Activated CD8-positive, alpha-beta memory T cell treated with anti-CD3 and anti-CD28 coated beads for 4 hours (primary cell): ENCODE measurements around the gene PAFAH1B1.
"Not testable (repeated sequence)": the region's sequence is repeated elsewhere in the genome, so short reads cannot be mapped to it uniquely, and the experiment has no call there.

ENCODE experiments used
- DNase-seq, 2 donors: peaks; one replicate each; pipeline ENCODE4 v3.0.0-alpha.2; 2020; ENCODE audit warnings: low read depth in 2 of 2

Gene PAFAH1B1

GRCh38 chr17:2635675-2636074 is 42.2 kb downstream of the PAFAH1B1 start:
- no peak for DNase-seq

- DNase-seq: no peak
Observed at GRCh38 chr17:2636169-2636930, 42.9 kb downstream of the PAFAH1B1 start.

GRCh38 chr17:2637422-2637821 is 44.0 kb downstream of the PAFAH1B1 start:
- DNase-seq: no peak

DNA sequence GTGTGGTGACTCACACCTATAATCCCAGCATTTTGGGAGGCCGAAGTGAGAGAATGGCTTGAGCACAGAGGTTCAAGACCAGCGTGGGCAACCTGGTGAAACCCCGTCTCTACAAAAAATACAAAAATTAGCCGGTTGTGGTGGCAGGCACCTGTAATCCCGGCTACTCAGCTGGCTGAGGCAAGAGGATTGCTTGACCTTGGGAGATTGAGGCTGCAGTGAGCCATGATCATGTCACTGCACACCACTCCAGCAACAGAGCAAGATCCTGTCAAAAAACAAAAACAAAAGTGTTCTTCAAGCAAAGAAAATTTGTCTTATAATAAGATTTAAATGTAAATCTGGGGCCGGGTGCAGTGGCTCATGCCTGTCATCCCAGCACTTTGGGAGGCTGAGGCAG is 51.5 kb downstream of the PAFAH1B1 start:
- no peak for DNase-seq

GRCh38 chr17:2647957-2648356 is 54.5 kb downstream of the PAFAH1B1 start:
- no peak for DNase-seq

DNA sequence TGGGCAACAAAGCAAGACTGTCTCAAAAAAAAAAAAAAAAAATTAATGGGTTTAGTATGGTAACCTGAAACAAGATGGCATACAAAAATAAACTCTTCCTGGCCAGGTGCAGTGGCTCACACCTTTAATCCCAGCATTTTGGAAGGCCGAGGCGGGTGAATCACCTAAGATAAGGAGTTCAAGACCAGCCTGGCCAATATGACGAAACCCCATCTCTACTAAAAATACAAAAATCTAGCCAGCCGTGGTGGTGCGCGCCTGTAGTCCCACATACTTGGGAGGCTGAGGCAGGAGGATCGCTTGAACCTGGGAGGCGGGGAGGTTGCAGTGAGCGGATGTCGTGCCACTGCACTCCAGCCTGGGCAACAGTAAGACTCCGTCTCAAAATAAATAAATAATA is 55.7 kb downstream of the PAFAH1B1 start:
- no peak for DNase-seq

DNA sequence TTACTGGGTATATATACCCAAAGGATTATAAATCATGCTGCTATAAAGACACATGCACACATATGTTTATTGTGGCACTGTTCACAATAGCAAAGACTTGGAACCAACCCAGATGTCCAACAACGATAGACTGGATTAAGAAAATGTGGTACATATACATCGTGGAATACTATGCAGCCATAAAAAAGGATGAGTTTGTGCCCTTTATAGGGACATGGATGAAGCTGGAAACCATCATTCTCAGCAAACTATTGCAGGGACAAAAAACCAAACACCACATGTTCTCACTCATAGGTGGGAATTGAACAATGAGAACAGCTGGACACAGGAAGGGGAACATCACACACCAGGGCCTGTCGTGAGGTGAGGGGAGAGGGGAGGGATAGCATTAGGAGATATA is 59.5 kb downstream of the PAFAH1B1 start:
- not testable (repeated sequence) for DNase-seq

GRCh38 chr17:2655546-2655945 is 62.1 kb downstream of the PAFAH1B1 start:
- DNase-seq: no peak

GRCh38 chr17:2656283-2656682 is 62.8 kb downstream of the PAFAH1B1 start:
- no peak for DNase-seq

DNA sequence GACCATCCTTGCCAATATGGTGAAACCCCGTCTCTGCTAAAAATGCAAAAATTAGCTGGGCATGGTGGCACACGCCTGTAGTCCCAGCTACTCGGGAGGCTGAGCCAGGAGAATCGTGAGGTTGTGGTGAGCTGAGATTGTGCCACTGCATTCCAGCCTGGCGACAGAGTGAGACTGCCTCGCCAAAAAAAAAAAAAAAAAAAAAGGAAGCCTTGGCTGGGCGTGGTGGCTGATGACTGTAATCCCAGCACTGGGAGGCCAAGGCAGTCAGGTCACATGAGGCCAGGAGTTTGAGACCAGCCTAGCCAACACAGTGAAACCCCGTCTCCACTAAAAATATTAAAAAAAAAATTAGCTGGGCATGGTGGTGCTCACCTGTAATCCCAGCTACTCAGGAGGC is 65.9 kb downstream of the PAFAH1B1 start:
- not testable (repeated sequence) for DNase-seq

DNA sequence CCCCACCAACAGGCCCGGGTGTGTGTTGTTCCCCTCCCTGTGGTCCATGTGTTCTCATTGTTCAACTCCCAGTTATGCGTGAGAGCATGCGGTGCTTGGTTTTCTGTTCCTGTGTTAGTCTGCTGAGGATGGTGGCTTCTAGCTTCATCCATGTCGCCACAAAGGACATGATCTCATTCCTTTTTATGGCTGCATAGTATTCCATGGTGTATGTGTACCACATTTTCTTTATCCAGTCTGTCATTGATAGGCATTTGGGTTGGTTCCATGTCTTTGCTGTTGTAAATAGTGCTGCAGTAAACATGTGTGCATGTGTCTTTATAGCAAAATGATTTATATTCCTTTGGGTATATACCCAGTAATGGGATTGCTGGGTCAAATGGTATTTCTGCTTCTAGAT is 67.0 kb downstream of the PAFAH1B1 start:
- DNase-seq: not testable (repeated sequence)

DNA sequence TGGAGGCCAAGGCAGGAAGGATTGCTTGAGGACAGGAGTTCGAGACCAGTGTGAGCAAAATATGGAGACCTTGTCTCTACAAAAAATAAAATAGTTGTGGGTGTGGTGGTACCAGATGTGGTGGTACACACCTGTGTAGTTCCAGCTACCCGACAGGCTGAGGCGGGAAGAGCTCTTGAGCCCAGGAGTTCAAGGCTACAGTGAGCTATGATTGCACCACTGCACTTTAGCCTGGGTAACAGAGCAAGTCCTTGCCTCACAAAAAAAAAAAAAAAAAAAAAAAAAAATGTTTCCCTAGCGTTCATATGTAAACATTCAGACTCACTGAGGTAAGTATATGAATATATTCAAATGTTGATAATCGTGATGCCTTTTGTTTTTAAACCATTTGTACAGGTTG is 78.6 kb downstream of the PAFAH1B1 start:
- DNase-seq: no peak

DNA sequence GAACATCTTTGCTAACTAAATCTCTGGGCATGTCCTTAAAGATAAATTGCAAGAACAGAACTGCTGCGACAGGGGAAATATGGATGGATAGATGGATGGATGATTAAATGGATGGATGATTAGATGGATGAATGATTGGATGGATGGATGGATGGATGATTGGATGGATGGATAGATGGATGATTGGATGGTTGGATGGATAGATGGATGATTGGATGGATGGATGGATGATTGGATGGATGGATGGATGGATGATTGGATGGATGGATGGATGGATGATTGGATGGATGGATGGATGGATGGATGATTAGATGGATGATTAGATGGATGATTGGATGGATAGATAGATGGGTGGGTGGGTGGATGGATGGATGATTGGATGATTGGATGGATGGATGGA is 85.8 kb downstream of the PAFAH1B1 start:
- DNase-seq: not testable (repeated sequence)

DNA sequence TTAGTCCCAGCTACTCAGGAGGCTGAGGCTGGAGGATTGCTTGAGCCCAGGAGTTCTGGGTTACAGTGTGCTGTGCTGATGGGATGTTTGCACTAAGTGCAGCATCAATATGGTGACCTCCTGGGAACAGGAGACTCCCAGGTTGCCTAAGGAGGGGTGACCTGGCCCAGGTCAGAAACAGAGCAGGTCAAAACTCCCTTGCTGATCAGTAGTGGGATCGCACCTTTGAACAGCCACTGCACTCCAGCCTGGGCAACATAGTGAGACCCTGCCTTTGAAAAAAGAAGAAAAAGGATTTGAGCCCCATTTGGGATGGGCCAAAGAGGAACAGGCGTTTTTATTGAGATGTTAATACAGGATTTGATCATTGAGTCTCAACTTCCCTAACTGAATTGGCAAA is 87.5 kb downstream of the PAFAH1B1 start:
- no peak for DNase-seq

- DNase-seq: no peak
Observed at GRCh38 chr17:2681650-2682049, 88.2 kb downstream of the PAFAH1B1 start.

- no peak for DNase-seq
Observed at GRCh38 chr17:2682176-2682938, 88.9 kb downstream of the PAFAH1B1 start.

DNA sequence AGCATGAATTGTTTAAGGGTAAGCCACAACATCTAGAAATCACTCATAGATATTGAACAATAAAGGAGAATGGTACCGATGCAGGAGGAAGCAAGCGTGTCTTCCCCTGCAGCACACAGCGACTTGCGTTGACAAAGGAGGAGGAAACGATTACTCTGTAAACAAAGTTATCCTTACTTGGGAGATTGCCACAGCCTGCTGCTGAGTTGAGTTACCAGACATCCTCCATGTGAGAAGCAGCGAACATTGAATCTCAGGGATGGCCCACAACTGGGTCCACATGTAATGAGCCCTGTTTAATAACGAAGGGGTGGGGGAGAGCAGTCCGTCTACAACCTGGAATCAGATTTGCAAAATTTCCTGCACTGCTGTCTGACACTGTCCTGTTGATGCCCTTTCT is 90.5 kb downstream of the PAFAH1B1 start:
- no peak for DNase-seq

DNA sequence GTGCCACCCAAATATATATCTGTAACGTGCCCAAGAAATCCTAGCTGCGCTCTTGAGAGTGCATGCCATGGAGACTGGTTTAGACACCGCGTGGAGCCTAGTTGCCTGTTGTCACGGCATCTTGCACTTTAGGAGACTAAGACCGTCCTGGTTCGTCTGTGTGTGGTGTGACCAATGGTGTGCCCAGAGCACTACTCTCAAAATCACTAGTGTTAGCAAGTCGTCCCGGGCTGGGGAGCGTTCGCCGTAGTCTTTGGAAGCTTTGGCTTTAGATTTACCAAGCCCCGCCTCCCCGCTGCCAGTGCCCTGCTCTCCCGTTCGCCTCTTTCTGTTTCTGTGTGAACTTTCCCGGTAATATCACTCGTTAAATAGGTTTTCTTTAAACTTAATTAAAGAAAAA is 91.1 kb downstream of the PAFAH1B1 start:
- no peak for DNase-seq

GRCh38 chr17:2685696-2686095 is 92.2 kb downstream of the PAFAH1B1 start:
- no peak for DNase-seq

- DNase-seq: no peak
Observed at GRCh38 chr17:2687074-2687418, 93.6 kb downstream of the PAFAH1B1 start.

GRCh38 chr17:2688351-2689342 is 95.2 kb downstream of the PAFAH1B1 start:
- DNase-seq: no peak
